ENCODE results near the gene TIAM2.

Gene TIAM2

GRCh38 chr6:155142168-155143028 lies 147.3 kb downstream of the TIAM2 start:
- no peaks in the 10 kb centered on the region for H3K27me3 ChIP-seq (ENCODE audit: insufficient read depth, low read depth, severe bottlenecking)
- no peak for TF ChIP-seq CTCF (IDR thresholded peaks at IDR 0.05; ENCODE audit: low read depth, low read length)
- DNase-seq, result no peak
- no peak overlapping the region for H3K27ac ChIP-seq
- H3K36me3 ChIP-seq, result peaks cover 68% of the 10 kb centered on the region
- no peaks in the 10 kb centered on the region for H3K9me3 ChIP-seq (ENCODE audit: severe bottlenecking)
- H3K4me3 ChIP-seq (ENCODE audit: low read depth, low read length), result no peak overlapping the region

GRCh38 chr6:155143029-155143577 lies 148.0 kb downstream of the TIAM2 start:
- Histone ChIP-seq H3K27ac (no peak overlapping the region), H3K4me3 (ENCODE audit: low read depth, low read length) (no peak overlapping the region), H3K9me3 (ENCODE audit: severe bottlenecking) (no peaks in the 10 kb centered on the region), H3K36me3 (peaks cover 68% of the 10 kb centered on the region), H3K27me3 (ENCODE audit: insufficient read depth, low read depth, severe bottlenecking) (no peaks in the 10 kb centered on the region)
- TF ChIP-seq CTCF (IDR thresholded peaks at IDR 0.05; ENCODE audit: low read depth, low read length), result no peak
- no peak for DNase-seq

- Histone ChIP-seq H3K27ac (no peak overlapping the region), H3K4me3 (ENCODE audit: low read depth, low read length) (no peak overlapping the region), H3K36me3 (peaks cover 68% of the 10 kb centered on the region), H3K27me3 (ENCODE audit: insufficient read depth, low read depth, severe bottlenecking) (no peaks in the 10 kb centered on the region), H3K9me3 (ENCODE audit: severe bottlenecking) (no peaks in the 10 kb centered on the region)
- no peak for DNase-seq
- no peak for TF ChIP-seq CTCF (IDR thresholded peaks at IDR 0.05; ENCODE audit: low read depth, low read length)
Measured at GRCh38 chr6:155143578-155144106, 148.5 kb downstream of the TIAM2 start.

GRCh38 chr6:155146205-155146604 lies 151.1 kb downstream of the TIAM2 start:
- Histone ChIP-seq H3K27me3 (ENCODE audit: insufficient read depth, low read depth, severe bottlenecking) (no peaks in the 10 kb centered on the region), H3K27ac (no peak overlapping the region), H3K9me3 (ENCODE audit: severe bottlenecking) (no peaks in the 10 kb centered on the region), H3K36me3 (peaks cover 73% of the 10 kb centered on the region), H3K4me3 (ENCODE audit: low read depth, low read length) (no peak overlapping the region)
- no peak for TF ChIP-seq CTCF (IDR thresholded peaks at IDR 0.05; ENCODE audit: low read depth, low read length)
- no peak for DNase-seq

- Histone ChIP-seq H3K27ac (no peak overlapping the region), H3K9me3 (ENCODE audit: severe bottlenecking) (no peaks in the 10 kb centered on the region), H3K36me3 (peaks cover 75% of the 10 kb centered on the region), H3K27me3 (ENCODE audit: insufficient read depth, low read depth, severe bottlenecking) (no peaks in the 10 kb centered on the region), H3K4me3 (ENCODE audit: low read depth, low read length) (no peak overlapping the region)
- no peak for DNase-seq
- no peak for TF ChIP-seq CTCF (IDR thresholded peaks at IDR 0.05; ENCODE audit: low read depth, low read length)
Measured at GRCh38 chr6:155147958-155148663, 153.0 kb downstream of the TIAM2 start.

Measured in WERI-Rb-1 (cell line).